Measurements from ENCODE around the gene AGPAT2. TPM values are rescaled to one million over a fixed set of nuclear protein-coding genes. Genes with fewer than 3 reads are reported as not detected.

Gene AGPAT2
- polyA plus RNA-seq, 1 of the 3 experiments (the other 2 are of a cell fraction) = 46.8 TPM

GRCh38 chr9:136710543-136710942 is 23.3 kb upstream of the AGPAT2 start (continued):
- TF ChIP-seq, protein P1, sequence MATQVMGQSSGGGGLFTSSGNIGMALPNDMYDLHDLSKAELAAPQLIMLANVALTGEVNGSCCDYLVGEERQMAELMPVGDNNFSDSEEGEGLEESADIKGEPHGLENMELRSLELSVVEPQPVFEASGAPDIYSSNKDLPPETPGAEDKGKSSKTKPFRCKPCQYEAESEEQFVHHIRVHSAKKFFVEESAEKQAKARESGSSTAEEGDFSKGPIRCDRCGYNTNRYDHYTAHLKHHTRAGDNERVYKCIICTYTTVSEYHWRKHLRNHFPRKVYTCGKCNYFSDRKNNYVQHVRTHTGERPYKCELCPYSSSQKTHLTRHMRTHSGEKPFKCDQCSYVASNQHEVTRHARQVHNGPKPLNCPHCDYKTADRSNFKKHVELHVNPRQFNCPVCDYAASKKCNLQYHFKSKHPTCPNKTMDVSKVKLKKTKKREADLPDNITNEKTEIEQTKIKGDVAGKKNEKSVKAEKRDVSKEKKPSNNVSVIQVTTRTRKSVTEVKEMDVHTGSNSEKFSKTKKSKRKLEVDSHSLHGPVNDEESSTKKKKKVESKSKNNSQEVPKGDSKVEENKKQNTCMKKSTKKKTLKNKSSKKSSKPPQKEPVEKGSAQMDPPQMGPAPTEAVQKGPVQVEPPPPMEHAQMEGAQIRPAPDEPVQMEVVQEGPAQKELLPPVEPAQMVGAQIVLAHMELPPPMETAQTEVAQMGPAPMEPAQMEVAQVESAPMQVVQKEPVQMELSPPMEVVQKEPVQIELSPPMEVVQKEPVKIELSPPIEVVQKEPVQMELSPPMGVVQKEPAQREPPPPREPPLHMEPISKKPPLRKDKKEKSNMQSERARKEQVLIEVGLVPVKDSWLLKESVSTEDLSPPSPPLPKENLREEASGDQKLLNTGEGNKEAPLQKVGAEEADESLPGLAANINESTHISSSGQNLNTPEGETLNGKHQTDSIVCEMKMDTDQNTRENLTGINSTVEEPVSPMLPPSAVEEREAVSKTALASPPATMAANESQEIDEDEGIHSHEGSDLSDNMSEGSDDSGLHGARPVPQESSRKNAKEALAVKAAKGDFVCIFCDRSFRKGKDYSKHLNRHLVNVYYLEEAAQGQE (IDR thresholded peaks at IDR 0.05; ENCODE audit: low read depth, low read length) = no peak
- TF ChIP-seq YY1 (IDR thresholded peaks at IDR 0.05; ENCODE audit: low read depth) (no peak), SIN3A (IDR thresholded peaks at IDR 0.05; ENCODE audit: borderline replicate concordance, low read depth, low read length) (no peak), ELF1 (IDR thresholded peaks at IDR 0.05) (no peak)

DNA sequence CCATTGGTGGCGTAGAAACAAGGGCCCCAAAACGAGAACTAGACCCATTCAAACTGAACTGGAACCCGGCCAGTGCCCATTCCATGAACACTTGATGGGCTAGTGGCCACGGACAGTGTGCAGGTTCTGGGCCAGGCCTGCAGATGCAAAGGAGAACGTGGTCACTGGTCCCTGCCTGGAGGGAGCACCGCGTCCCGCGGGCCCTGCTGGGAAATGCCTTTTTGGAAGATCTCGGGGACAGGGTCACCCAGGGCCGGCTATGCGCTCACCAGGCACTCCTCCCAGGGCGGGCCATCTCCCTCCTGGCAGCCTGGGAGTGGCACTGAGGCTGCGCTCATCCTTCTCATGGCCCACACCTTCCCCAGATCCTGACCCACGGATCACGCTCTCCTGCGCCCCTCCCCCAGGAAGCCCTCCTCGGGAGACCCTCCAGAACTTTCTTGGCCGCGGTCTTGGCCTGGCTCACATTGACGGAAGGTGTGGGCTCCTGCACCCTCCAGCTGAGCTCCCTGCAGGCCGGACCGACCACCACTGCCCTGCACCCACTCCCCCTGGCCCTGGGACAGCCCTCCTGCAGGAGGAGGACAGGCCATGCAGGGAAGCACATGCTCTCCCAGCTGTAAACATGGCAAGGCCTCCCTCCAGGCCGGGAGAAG is 22.3 kb upstream of the AGPAT2 start:
- no peak overlapping the region for H3K4me3 ChIP-seq (ENCODE audit: low read depth in 2 of 2, low read length in 1 of 2)
- H3K9ac ChIP-seq = no peak overlapping the region
- no peaks in the 10 kb centered on the region for H3K27me3 ChIP-seq (ENCODE audit: insufficient read depth)
- no peak overlapping the region for H3K4me2 ChIP-seq
- H2AFZ ChIP-seq (ENCODE audit: low read depth) = no peak overlapping the region
- ChIA-PET POLR2A (no interaction called here), CTCF (interaction anchor here (2.3 kb wide), 1 partner anchor 38 kb away, joined by 15 read pairs; no protein-coding TSS in a partner anchor)
- no peaks in the 10 kb centered on the region for H3K9me2 ChIP-seq
- H3K4me1 ChIP-seq (ENCODE audit: control insufficient read depth in 1 of 2, insufficient read depth in 2 of 2, low read depth in 1 of 2, low read length in 1 of 2) = peaks cover 4 to 14% of the 10 kb centered on the region in 2 experiments; a peak in 1 of 4 replicates
- no peaks in the 10 kb centered on the region for H3K79me2 ChIP-seq (ENCODE audit: insufficient read depth)
- H3K9me3 ChIP-seq = no peaks in the 10 kb centered on the region
- H3K36me3 ChIP-seq (replicated peaks in 1 of 2; ENCODE audit: control insufficient read depth in 1 of 2, insufficient read depth in 2 of 2, low read length in 1 of 2) = no peaks in the 10 kb centered on the region
- DNase-seq = no peak
- H3K27ac ChIP-seq (ENCODE audit: low read depth in 2 of 2, low read length in 1 of 2) = no peak overlapping the region
- peaks cover 17% of the 10 kb centered on the region for H3F3A ChIP-seq (replicated peaks; ENCODE audit: insufficient read depth)
- no peaks in the 10 kb centered on the region for H4K20me1 ChIP-seq (ENCODE audit: insufficient read depth)
- 90% methylated on average over 10 of the region's 24 CpGs for WGBS (ENCODE audit: low lambda C conversion rate)
- TF ChIP-seq NFIC (IDR thresholded peaks at IDR 0.05; ENCODE audit: borderline replicate concordance) = no peak
- TF ChIP-seq JUND (IDR thresholded peaks at IDR 0.05) = no peak
- TF ChIP-seq ZBTB33 (IDR thresholded peaks at IDR 0.05; ENCODE audit: borderline replicate concordance, low read depth) = no peak
- no peak for TF ChIP-seq FOXM1 (IDR thresholded peaks at IDR 0.05; ENCODE audit: low read depth)
- no peak for TF ChIP-seq SMC3 (IDR thresholded peaks at IDR 0.05; ENCODE audit: low read depth, low read length)
- no peak for TF ChIP-seq YY1 (IDR thresholded peaks at IDR 0.05; ENCODE audit: low read depth)
- no peak for TF ChIP-seq GATA2 (CRISPR knock-in tag; IDR thresholded peaks at IDR 0.05)
- TF ChIP-seq RXRA (IDR thresholded peaks at IDR 0.05; ENCODE audit: borderline replicate concordance, low read depth) = no peak
- TF ChIP-seq POLR2AphosphoS5 (IDR thresholded peaks at IDR 0.05; ENCODE audit: low read depth, low read length) = no peak
- no peak for TF ChIP-seq NRF1 (IDR thresholded peaks at IDR 0.05; ENCODE audit: low read depth, low read length)
- TF ChIP-seq USF1 (IDR thresholded peaks at IDR 0.05; ENCODE audit: borderline replicate concordance, low read depth) = no peak
- TF ChIP-seq, protein P1 (IDR thresholded peaks at IDR 0.05; ENCODE audit: low read depth, low read length) = no peak
- TF ChIP-seq, protein P2, sequence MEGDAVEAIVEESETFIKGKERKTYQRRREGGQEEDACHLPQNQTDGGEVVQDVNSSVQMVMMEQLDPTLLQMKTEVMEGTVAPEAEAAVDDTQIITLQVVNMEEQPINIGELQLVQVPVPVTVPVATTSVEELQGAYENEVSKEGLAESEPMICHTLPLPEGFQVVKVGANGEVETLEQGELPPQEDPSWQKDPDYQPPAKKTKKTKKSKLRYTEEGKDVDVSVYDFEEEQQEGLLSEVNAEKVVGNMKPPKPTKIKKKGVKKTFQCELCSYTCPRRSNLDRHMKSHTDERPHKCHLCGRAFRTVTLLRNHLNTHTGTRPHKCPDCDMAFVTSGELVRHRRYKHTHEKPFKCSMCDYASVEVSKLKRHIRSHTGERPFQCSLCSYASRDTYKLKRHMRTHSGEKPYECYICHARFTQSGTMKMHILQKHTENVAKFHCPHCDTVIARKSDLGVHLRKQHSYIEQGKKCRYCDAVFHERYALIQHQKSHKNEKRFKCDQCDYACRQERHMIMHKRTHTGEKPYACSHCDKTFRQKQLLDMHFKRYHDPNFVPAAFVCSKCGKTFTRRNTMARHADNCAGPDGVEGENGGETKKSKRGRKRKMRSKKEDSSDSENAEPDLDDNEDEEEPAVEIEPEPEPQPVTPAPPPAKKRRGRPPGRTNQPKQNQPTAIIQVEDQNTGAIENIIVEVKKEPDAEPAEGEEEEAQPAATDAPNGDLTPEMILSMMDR (IDR thresholded peaks at IDR 0.05) = no peak
- no peak for TF ChIP-seq IRF3 (IDR thresholded peaks at IDR 0.05; ENCODE audit: low read depth, low read length)
- TF ChIP-seq TAF1 (IDR thresholded peaks at IDR 0.05; ENCODE audit: borderline replicate concordance, low read depth, low read length) = no peak
